GM12892 (cell line): ENCODE measurements around the gene IQCK.

ENCODE experiments used
- DNase-seq: peaks from one replicate; pipeline ENCODE4 v3.0.0; 2011; ENCODE audit not compliant: insufficient read length
- FAIRE-seq: peaks from 2 replicates; lab custom pipeline; 2011; peaks lifted over from hg19 to GRCh38; lab: Jason Lieb, UNC
- POLR2A ChIP-seq: IDR thresholded peaks from 2 replicates; pipeline ENCODE4 v1.6.1; 2011; ENCODE audit warnings: low read depth, low read length, control low read depth
- POLR2AphosphoS5 ChIP-seq: IDR thresholded peaks from 2 replicates; pipeline ENCODE4 v1.6.1; 2011; ENCODE audit warnings: low read depth, low read length, control low read depth
- TAF1 ChIP-seq: IDR thresholded peaks from 2 replicates; pipeline ENCODE4 v1.6.1; 2011; ENCODE audit warnings: low read depth, mild to moderate bottlenecking, control low read depth, low read length, borderline replicate concordance

The IQCK gene

GRCh38 chr16:19804538-19805323 is 86.7 kb downstream of the IQCK start:
- TF ChIP-seq TAF1 (no peak), POLR2A (no peak), POLR2AphosphoS5 (no peak)
- FAIRE-seq (no peak), DNase-seq (no peak)

GRCh38 chr16:19805459-19806162 is 87.5 kb downstream of the IQCK start:
- TF ChIP-seq POLR2AphosphoS5, result no peak
- TF ChIP-seq TAF1, result no peak
- TF ChIP-seq POLR2A, result no peak
- no peak for DNase-seq
- no peak for FAIRE-seq

GRCh38 chr16:19808061-19808641 is 90.1 kb downstream of the IQCK start:
- DNase-seq (no peak), FAIRE-seq (no peak)
- TF ChIP-seq POLR2A (no peak), POLR2AphosphoS5 (no peak), TAF1 (no peak)

- no peak for FAIRE-seq
- TF ChIP-seq POLR2AphosphoS5, result no peak
- TF ChIP-seq POLR2A, result no peak
- TF ChIP-seq TAF1, result no peak
- DNase-seq, result no peak
These were observed 91.1 kb downstream of the IQCK start for GRCh38 chr16:19809121-19809635.

GRCh38 chr16:19809693-19810092 is 91.6 kb downstream of the IQCK start:
- TF ChIP-seq POLR2A (no peak), TAF1 (no peak), POLR2AphosphoS5 (no peak)
- DNase-seq (no peak), FAIRE-seq (no peak)

- DNase-seq (no peak), FAIRE-seq (no peak)
- TF ChIP-seq POLR2AphosphoS5 (no peak), POLR2A (no peak), TAF1 (no peak)
These were observed 93.0 kb downstream of the IQCK start for GRCh38 chr16:19810817-19811731.

- DNase-seq (no peak), FAIRE-seq (no peak)
- no peak for TF ChIP-seq POLR2A
- no peak for TF ChIP-seq TAF1
- no peak for TF ChIP-seq POLR2AphosphoS5
These were observed 94.9 kb downstream of the IQCK start for GRCh38 chr16:19812986-19813385.

- FAIRE-seq (no peak), DNase-seq (no peak)
- TF ChIP-seq POLR2AphosphoS5 (no peak), POLR2A (no peak), TAF1 (no peak)
These were observed 97.3 kb downstream of the IQCK start for GRCh38 chr16:19815418-19815817.

- no peak for DNase-seq
These were observed 99.1 kb downstream of the IQCK start for GRCh38 chr16:19817122-19817521.

GRCh38 chr16:19817875-19818274 is 99.8 kb downstream of the IQCK start:
- DNase-seq (no peak), FAIRE-seq (no peak)
- TF ChIP-seq POLR2A, result no peak
- TF ChIP-seq TAF1, result no peak
- TF ChIP-seq POLR2AphosphoS5, result no peak

More at GRCh38 chr16:19817122-19817521, 99.1 kb downstream of the IQCK start:
- no peak for TF ChIP-seq POLR2A
- TF ChIP-seq TAF1, result no peak
- TF ChIP-seq POLR2AphosphoS5, result no peak
- FAIRE-seq, result no peak

- DNase-seq (no peak), FAIRE-seq (no peak)
- TF ChIP-seq POLR2A (no peak), POLR2AphosphoS5 (no peak), TAF1 (no peak)
These were observed 104.5 kb downstream of the IQCK start for GRCh38 chr16:19822533-19822932.
